GM12878 (cell line): Measurements from ENCODE around the gene MXRA8. TPM values are rescaled to one million over a fixed set of nuclear protein-coding genes. Genes with fewer than 3 reads are reported as not detected.

ENCODE experiments used
- ATAC-seq: fragments of 200-7000 bp; cut with Tn5 transposase; 3 replicates; pipeline ENCODE4 v1.9.1; 2020; ENCODE audit warnings: mild to moderate bottlenecking, moderate library complexity
- BruUV-seq: library from RNA; stranded (reverse); fragments of 400-500 nt; replicated peaks from 2 replicates; lab custom pipeline; 2021; lab: Mats Ljungman, UMichigan
- CTCF ChIA-PET: fragments of 300-600 bp; sonication (Branson Sonifier 250); formaldehyde crosslinking; extraction: SDS; loops from one replicate; lab custom pipeline; 2021; ENCODE audit warnings: inconsistent platforms; lab: Yijun Ruan, JAX
- POLR2A ChIA-PET: fragments of 350-600 bp; formaldehyde crosslinking; extraction: SDS; loops from one replicate; lab custom pipeline; 2021; ENCODE audit warnings: inconsistent platforms; lab: Charles Lee
- RAD21 ChIA-PET: fragments of 300-600 bp; sonication (Branson Sonifier 250); formaldehyde crosslinking; loops from one replicate; lab custom pipeline; 2023; ENCODE audit warnings: antibody characterized with exemption; ENCODE audit not compliant: unreplicated experiment; lab: Charles Lee
- SMC1A ChIA-PET: fragments of 300-600 bp; sonication (Branson Sonifier 250); formaldehyde crosslinking; loops from one replicate; lab custom pipeline; 2023; ENCODE audit not compliant: unreplicated experiment, uncharacterized antibody; lab: Charles Lee
- DNase-seq: peaks from one replicate; pipeline ENCODE4 v3.0.0-alpha.2; 2011; ENCODE audit warnings: low read depth, low spot score
- FAIRE-seq: peaks from 3 replicates; lab custom pipeline; 2011; peaks lifted over from hg19 to GRCh38; lab: Jason Lieb, UNC
- H2AFZ ChIP-seq: 2 replicates; pipeline ENCODE4 v1.6.0; 2011; ENCODE audit warnings: low read depth, low read length, control low read depth; ENCODE audit not compliant: control insufficient read depth
- H3K27ac ChIP-seq: 2 replicates; pipeline ENCODE4 v1.5.1; 2011; ENCODE audit warnings: control low read depth; ENCODE audit not compliant: control insufficient read depth, insufficient read depth
- H3K27me3 ChIP-seq, 2 experiments: replicated peaks in 1 of 2; 2 replicates each; pipeline versions ENCODE4 v1.6.0 to v1.6.1; 2011; ENCODE audit warnings: low read length in 1 of 2; ENCODE audit not compliant: control insufficient read depth in 2 of 2, insufficient read depth in 2 of 2
- H3K36me3 ChIP-seq, 2 experiments: 2 replicates each; pipeline ENCODE4 v1.5.1; 2011; ENCODE audit warnings: low read length in 1 of 2; ENCODE audit not compliant: control insufficient read depth in 2 of 2, insufficient read depth in 2 of 2
- H3K4me1 ChIP-seq: 2 replicates; pipeline ENCODE4 v1.6.1; 2011; ENCODE audit warnings: mild to moderate bottlenecking, low read length, moderate library complexity, mixed read lengths; ENCODE audit not compliant: control insufficient read depth, insufficient read depth
- H3K4me2 ChIP-seq: 2 replicates; pipeline ENCODE4 v1.6.0; 2011; ENCODE audit warnings: control low read depth; ENCODE audit not compliant: control insufficient read depth, insufficient read depth
- H3K4me3 ChIP-seq: fragments of 200-600 bp; sonication (generic); 2 replicates; pipeline ENCODE4 v1.5.1; 2016
- H3K79me2 ChIP-seq: 2 replicates; pipeline ENCODE4 v1.6.0; 2011; ENCODE audit warnings: low read length; ENCODE audit not compliant: control insufficient read depth, insufficient read depth
- H3K9ac ChIP-seq: 2 replicates; pipeline ENCODE4 v1.8.0; 2011; ENCODE audit warnings: low read length, control low read depth, mixed read lengths; ENCODE audit not compliant: control insufficient read depth, insufficient read depth
- H3K9me3 ChIP-seq: replicated peaks from 3 replicates; pipeline ENCODE4 v1.5.1; 2011; ENCODE audit warnings: mild to moderate bottlenecking, low read length; ENCODE audit not compliant: control insufficient read depth, insufficient read depth
- H4K20me1 ChIP-seq: 2 replicates; pipeline ENCODE4 v1.6.0; 2011; ENCODE audit not compliant: control insufficient read depth, insufficient read depth
- BCL11A ChIP-seq: IDR thresholded peaks from 2 replicates; pipeline ENCODE4 v1.6.1; 2011; ENCODE audit warnings: low read depth, low read length
- CEBPZ ChIP-seq: fragments of 150-350 bp; IDR thresholded peaks from 2 replicates; pipeline ENCODE4 v1.6.1; 2016; ENCODE audit warnings: low read depth, low read length
- JUND ChIP-seq: IDR thresholded peaks from 2 replicates; pipeline ENCODE4 v1.6.1; 2012; ENCODE audit warnings: low read depth, mild to moderate bottlenecking, low read length, improper control_type of control experiment, moderate library complexity
- MXI1 ChIP-seq: fragments of 150-350 bp; IDR thresholded peaks from 2 replicates; pipeline ENCODE4 v1.6.1; 2011; ENCODE audit warnings: low read depth, mild to moderate bottlenecking, inconsistent platforms, low read length, improper control_type of control experiment
- POLR2A ChIP-seq: IDR thresholded peaks from 2 replicates; pipeline ENCODE4 v1.6.1; 2011; ENCODE audit warnings: low read depth, mild to moderate bottlenecking, low read length
- POLR2AphosphoS5 ChIP-seq: IDR thresholded peaks from 2 replicates; pipeline ENCODE4 v1.6.1; 2011; ENCODE audit warnings: mild to moderate bottlenecking, low read length, inconsistent platforms
- SIX5 ChIP-seq: IDR thresholded peaks from 2 replicates; pipeline ENCODE4 v1.6.1; 2011; ENCODE audit warnings: mild to moderate bottlenecking, low read depth, low read length, moderate library complexity; ENCODE audit not compliant: severe bottlenecking
- SMAD1 ChIP-seq: fragments of 450-650 bp; IDR thresholded peaks from 2 replicates; pipeline ENCODE4 v1.6.1; 2018; ENCODE audit warnings: mild to moderate bottlenecking, low read depth; ENCODE audit not compliant: partially characterized antibody
- WGBS: methylation state at CpG from one replicate; pipeline ENCODE4 v1.1.6; 2016; ENCODE audit warnings: low lambda C conversion rate; ENCODE audit not compliant: insufficient replicate concordance, insufficient coverage; ENCODE audit errors: missing lambda C conversion rate; 5-methylcytosine and 5-hydroxymethylcytosine counted together
- in situ Hi-C: fragments of 300-500 bp; cut with MboI; formaldehyde crosslinking; loops from 9 replicates; pipeline ENCODE4 v1.14.3; 2018; ENCODE audit warnings: mixed read lengths
- intact Hi-C: fragments of 100-400 bp; cut with micrococcal nuclease; formaldehyde crosslinking; loops from one replicate; pipeline ENCODE4 v1.14.2; 2022; ENCODE audit not compliant: unreplicated experiment
- polyA plus RNA-seq, 11 experiments: library from polyadenylated mRNA; depleted of rRNA in 4 of 11; unstranded in 6 of 11; stranded (reverse) in 5 of 11; fragments of >200 nt; fragmentation: Nextera tagmentation in 4 of 11; fragmentation: Illumina TruSeq in 1 of 11; extraction: Ambion mirVana in 4 of 11; extraction: Trizol in 1 of 11; gene quantifications; 1 replicate in 1 of 11; 2 replicates in 10 of 11; pipeline versions ENCODE4 v1.2.1 to v1.2.3, GENCODE V29; 2011 to 2016; ENCODE audit warnings: inconsistent platforms in 2 of 11, missing spikeins in 2 of 11, low read depth in 1 of 11
- total RNA-seq, 4 experiments: library from RNA; depleted of rRNA in 3 of 4; stranded (reverse); fragments of >200 nt in 3 of 4; fragmentation: Illumina TruSeq in 1 of 4; extraction: Trizol in 1 of 4; gene quantifications; 2 replicates each; pipeline versions ENCODE4 v1.2.1 to v1.2.3, GENCODE V29; 2013 to 2021

MXRA8 gene
- total and polyA plus RNA-seq, 10 of the 15 experiments (the other 5 are each of a cell fraction or from before 2014, with no cell fraction given) = 0.11 to 0.54 (median 0.21) TPM; not detected in 6

DNA sequence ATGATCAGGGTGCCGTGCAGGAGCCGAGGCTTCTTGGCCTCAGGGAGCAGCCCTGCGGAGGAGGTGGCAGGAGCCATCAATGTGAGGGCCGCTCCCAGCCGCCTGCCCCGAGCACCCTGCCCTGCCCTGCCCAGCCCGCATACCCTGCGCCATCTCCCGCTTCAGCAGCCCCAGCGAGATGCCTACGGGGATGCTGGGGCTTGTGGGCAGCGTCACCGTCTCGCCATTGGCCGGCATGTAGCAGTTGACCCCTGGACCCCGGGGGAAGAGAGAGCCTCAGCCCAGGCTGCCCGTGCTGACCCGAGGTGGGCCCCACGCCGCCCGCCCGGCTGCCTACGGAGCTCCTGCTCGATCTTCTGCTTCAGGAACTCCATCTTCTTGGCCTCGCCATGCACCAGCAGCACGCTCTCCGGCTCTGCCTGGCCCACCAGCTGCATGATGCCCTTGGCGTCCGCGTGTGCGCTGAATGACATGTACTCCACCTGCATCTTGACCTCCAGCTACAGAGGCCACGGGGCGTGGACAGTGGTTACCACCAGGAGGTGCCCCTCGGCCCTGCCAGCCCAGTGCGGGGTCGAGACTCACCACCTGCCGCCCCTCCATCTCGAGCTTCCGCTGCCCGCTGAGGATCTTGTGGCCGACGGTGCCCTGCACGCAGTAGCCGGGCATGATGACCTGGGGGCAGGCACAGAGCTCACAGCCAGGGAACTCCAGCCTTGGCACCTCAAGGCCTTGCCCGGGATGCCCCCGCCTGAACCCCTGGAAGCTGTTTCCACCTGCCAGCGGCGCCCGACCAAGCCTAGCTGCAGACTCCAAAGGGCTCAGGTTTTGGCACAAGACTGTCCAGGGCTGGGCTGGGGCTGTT, 45.7 kb downstream of the MXRA8 start (continued):
- TF ChIP-seq SMAD1 = no peak
- TF ChIP-seq SIX5 = no peak
- peak; percentile 51; the same call in 1 of the 2 replicates for TF ChIP-seq POLR2AphosphoS5

DNA sequence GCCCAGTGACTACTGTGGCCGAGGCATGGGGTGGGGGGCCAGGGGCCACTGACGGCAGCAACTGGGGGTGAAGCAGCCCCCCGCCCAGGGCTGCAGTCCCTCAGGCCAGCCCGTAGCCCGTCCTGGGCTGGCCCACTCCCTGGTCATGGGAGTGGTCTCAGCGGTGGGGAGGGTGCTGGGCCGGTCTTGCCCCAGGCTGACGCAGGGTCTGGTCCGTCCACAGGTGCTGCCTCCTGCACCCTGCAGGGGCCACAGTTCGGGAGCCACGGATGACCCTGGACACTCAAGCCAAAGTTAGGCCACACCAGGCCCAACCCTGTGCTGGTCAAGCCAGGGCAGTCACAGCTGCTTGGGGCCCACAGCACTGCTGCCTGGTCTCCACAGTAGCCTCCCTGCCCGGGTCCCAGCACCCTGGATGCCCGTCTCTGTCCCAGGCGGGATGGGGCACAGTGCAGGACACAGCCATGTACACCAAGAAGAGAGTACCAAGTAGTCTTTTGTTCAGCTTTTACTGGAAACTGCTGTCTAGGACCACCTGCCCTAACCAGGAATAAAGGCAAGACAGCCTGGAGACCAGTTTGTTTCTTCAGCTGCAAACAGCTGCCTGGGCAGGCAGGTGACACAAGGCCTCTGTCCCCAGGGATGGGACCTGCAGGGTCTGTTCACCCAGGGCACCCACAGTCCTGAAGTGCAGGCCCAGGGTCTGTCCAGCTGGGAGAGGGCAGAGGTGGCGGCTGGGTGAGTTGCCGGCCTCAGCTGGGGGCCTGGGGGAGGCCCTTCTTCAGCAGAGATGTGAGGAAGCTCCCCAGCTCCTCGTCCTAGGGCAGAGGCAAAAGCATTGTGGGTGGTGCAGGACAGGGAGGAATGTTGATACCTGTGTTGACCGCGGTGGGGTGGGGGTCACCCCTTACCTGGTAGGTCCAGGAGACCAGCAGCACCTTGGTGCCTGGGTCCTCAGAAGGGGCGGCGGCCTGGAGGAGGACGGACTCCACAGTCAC, 46.9 kb downstream of the MXRA8 start:
- SMC1A ChIA-PET = no interaction called here
- H3K9ac ChIP-seq = no peak overlapping the region

More for the DNA sequence above, 46.9 kb downstream of the MXRA8 start:
- Histone ChIP-seq H2AFZ (no peak overlapping the region), H3K4me2 (no peak overlapping the region), H3K27ac (no peak overlapping the region), H3K4me3 (no peak overlapping the region), H3K4me1 (peaks cover 8% of the 10 kb centered on the region), H3K79me2 (peaks cover 16% of the 10 kb centered on the region), H3K27me3 (no peaks in the 10 kb centered on the region), H4K20me1 (no peaks in the 10 kb centered on the region), H3K9me3 (no peaks in the 10 kb centered on the region), H3K36me3 (peaks cover 3 to 34% of the 10 kb centered on the region in 2 experiments; a peak in 3 of 4 replicates)
- FAIRE-seq (no peak), DNase-seq (no peak), ATAC-seq (no peak)
- POLR2A ChIA-PET = interaction anchor here (0.6 kb wide), 1 partner anchor 38 kb away, joined by 5 read pairs; the partner anchor contains the start of gene UBE2J2
- RAD21 ChIA-PET = no interaction called here
- WGBS = 83% methylated on average over 13 of the region's 22 CpGs
- intact Hi-C loops (no loop called here), in situ Hi-C loops (no loop called here)
- TF ChIP-seq BCL11A = no peak
- no peak for TF ChIP-seq JUND
- no peak for TF ChIP-seq CEBPZ
- TF ChIP-seq MXI1 = no peak
- peak; percentile 69 for TF ChIP-seq POLR2A
- no TSS peak for BruUV-seq
- CTCF ChIA-PET = no interaction called here
